Nephron (organoid): ENCODE results near the gene MAT2A.

ENCODE experiments used
- H3K27ac Mint-ChIP-seq, 3 experiments: 2 replicates each; pipeline ENCODE4 v1.8.0; 2020; ENCODE audit warnings: mixed read lengths in 3 of 3, mild to moderate bottlenecking in 2 of 3, moderate library complexity in 1 of 3
- H3K27me3 Mint-ChIP-seq: 2 replicates; pipeline ENCODE4 v1.8.0; 2021; ENCODE audit warnings: low read depth, mild to moderate bottlenecking, moderate library complexity, mixed read lengths
- H3K36me3 Mint-ChIP-seq: 2 replicates; pipeline ENCODE4 v1.8.0; 2020; ENCODE audit warnings: low read depth, mixed read lengths
- H3K4me1 Mint-ChIP-seq: 2 replicates; pipeline ENCODE4 v1.8.0; 2020; ENCODE audit warnings: mixed read lengths
- H3K4me3 Mint-ChIP-seq, 3 experiments: 2 replicates each; pipeline ENCODE4 v1.8.0; 2020; ENCODE audit warnings: mild to moderate bottlenecking in 3 of 3, mixed read lengths in 3 of 3, moderate library complexity in 2 of 3
- H3K9me3 Mint-ChIP-seq: 2 replicates; pipeline ENCODE4 v1.8.0; 2020; ENCODE audit warnings: mixed read lengths
- CTCF ChIP-seq, 3 experiments: fragments of 200-600 bp; sonication (generic); IDR thresholded peaks; one replicate each; pipeline ENCODE4 v1.5.0; 2021; ENCODE audit warnings: antibody characterized with exemption in 3 of 3; ENCODE audit not compliant: unreplicated experiment in 3 of 3

MAT2A gene

GRCh38 chr2:85502720-85503119 is 36.2 kb upstream of the MAT2A start:
- H3K27me3 Mint-ChIP-seq = no peaks in the 10 kb centered on the region
- H3K9me3 Mint-ChIP-seq = peaks cover 3% of the 10 kb centered on the region
- no peak overlapping the region for H3K27ac Mint-ChIP-seq
- H3K36me3 Mint-ChIP-seq = no peaks in the 10 kb centered on the region
- peaks cover 15% of the 10 kb centered on the region for H3K4me1 Mint-ChIP-seq
- no peak for TF ChIP-seq CTCF (IDR thresholded peaks at IDR 0.05; ENCODE audit: unreplicated experiment in 3 of 3)
- no peak overlapping the region for H3K4me3 Mint-ChIP-seq

GRCh38 chr2:85503168-85503850 is 35.7 kb upstream of the MAT2A start:
- no peak overlapping the region for H3K27ac Mint-ChIP-seq
- no peak for TF ChIP-seq CTCF (IDR thresholded peaks at IDR 0.05; ENCODE audit: unreplicated experiment in 3 of 3)
- H3K4me3 Mint-ChIP-seq = no peak overlapping the region
- H3K4me1 Mint-ChIP-seq = peaks cover 15% of the 10 kb centered on the region
- peaks cover 3% of the 10 kb centered on the region for H3K9me3 Mint-ChIP-seq
- no peaks in the 10 kb centered on the region for H3K36me3 Mint-ChIP-seq
- no peaks in the 10 kb centered on the region for H3K27me3 Mint-ChIP-seq

- no peak for TF ChIP-seq CTCF (IDR thresholded peaks at IDR 0.05; ENCODE audit: unreplicated experiment in 3 of 3)
- no peak overlapping the region for H3K4me3 Mint-ChIP-seq
- peaks cover 15% of the 10 kb centered on the region for H3K4me1 Mint-ChIP-seq
- H3K36me3 Mint-ChIP-seq = no peaks in the 10 kb centered on the region
- H3K27me3 Mint-ChIP-seq = no peaks in the 10 kb centered on the region
- no peak overlapping the region for H3K27ac Mint-ChIP-seq
- H3K9me3 Mint-ChIP-seq = peaks cover 3% of the 10 kb centered on the region
These were observed 34.9 kb upstream of the MAT2A start for GRCh38 chr2:85503851-85504777.

GRCh38 chr2:85504778-85505261 is 34.1 kb upstream of the MAT2A start:
- no peak overlapping the region for H3K4me3 Mint-ChIP-seq
- peaks cover 15% of the 10 kb centered on the region for H3K4me1 Mint-ChIP-seq
- no peaks in the 10 kb centered on the region for H3K36me3 Mint-ChIP-seq
- H3K27me3 Mint-ChIP-seq = no peaks in the 10 kb centered on the region
- H3K9me3 Mint-ChIP-seq = peaks cover 7% of the 10 kb centered on the region
- H3K27ac Mint-ChIP-seq = no peak overlapping the region
- no peak for TF ChIP-seq CTCF (IDR thresholded peaks at IDR 0.05; ENCODE audit: unreplicated experiment in 3 of 3)

- Mint-ChIP-seq H3K4me3 (no peak overlapping the region), H3K27me3 (no peaks in the 10 kb centered on the region), H3K27ac (peak overlapping the region in 1 of 3 experiments; percentile 5), H3K36me3 (no peaks in the 10 kb centered on the region), H3K9me3 (peaks cover 7% of the 10 kb centered on the region), H3K4me1 (peaks cover 15% of the 10 kb centered on the region)
- no peak for TF ChIP-seq CTCF (IDR thresholded peaks at IDR 0.05; ENCODE audit: unreplicated experiment in 3 of 3)
These were observed 33.3 kb upstream of the MAT2A start for GRCh38 chr2:85505551-85506238.
